Stimulated activated CD8-positive, alpha-beta memory T cell treated with anti-CD3 and anti-CD28 coated beads, Interleukin-15, amount 100 ng/mL, for 1 hour (primary cell): ENCODE results near the gene BDP1.
"Not testable (repeated sequence)": the region's sequence is repeated elsewhere in the genome, so short reads cannot be mapped to it uniquely, and the experiment has no call there.

ENCODE experiments used
- DNase-seq: peaks from one replicate; pipeline ENCODE4 v3.0.0-alpha.2; 2020; ENCODE audit warnings: low read depth

The BDP1 gene

DNA sequence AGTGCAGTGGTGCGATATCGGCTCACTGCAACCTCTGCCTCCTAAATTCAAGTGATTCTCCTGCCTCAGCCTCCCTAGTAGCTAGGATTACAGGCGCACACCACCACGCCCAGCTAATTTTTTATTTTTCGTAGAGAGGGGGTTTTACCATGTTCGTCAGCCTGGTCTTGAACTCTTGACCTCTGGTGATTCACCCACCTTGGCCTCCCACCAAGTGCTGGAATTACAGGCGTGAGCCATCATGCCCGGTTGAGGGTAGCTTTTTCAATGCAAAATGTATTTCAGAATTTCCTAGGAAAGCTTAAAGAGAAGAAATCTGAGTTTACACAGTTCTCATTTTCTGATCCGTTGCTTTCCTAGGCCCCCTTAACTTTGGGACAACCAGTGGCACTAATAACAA lies 15.7 kb downstream of the BDP1 start:
- no peak for DNase-seq

- no peak for DNase-seq
Observed at GRCh38 chr5:71475788-71476384, 20.4 kb downstream of the BDP1 start.

- DNase-seq: no peak
Observed at GRCh38 chr5:71481441-71481840, 26.0 kb downstream of the BDP1 start.

DNA sequence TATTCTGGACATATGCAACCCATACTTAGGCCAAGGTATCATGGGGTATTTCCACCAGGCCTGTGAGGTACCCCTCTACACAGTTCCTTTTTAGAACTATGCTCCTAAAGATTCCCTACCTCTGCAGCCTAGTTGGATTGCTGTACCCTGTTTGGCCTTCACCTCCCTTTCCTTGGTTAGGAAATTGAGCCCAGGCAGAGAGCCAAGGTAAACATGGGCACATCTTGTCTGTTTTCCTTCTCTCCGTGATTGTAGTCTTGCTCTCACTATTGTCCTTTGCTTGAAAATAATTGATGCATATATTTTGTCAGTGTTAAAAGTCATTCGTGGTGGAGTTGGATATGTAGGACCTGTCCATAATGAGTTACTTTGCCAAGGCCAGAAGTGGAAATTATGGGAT lies 26.7 kb downstream of the BDP1 start:
- no peak for DNase-seq

DNA sequence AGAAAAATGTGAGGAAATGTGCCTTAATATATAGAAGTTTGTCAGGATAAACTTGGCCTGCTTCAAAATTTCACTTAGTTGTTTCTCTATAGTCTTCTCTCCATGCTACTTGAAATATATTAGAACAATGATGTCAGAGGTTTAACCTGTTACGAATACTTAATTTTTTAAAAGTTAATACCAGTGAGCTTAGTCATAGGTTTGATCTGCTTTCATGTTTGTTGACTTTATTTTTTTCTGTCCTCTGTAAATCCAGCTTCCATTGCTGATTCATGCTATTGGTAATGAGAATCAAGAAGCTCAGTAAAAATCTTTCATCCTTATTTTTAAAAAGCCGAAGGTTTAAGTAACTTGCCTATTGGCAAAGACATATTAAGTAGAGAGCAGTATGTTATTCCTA lies 27.9 kb downstream of the BDP1 start:
- no peak for DNase-seq

GRCh38 chr5:71492817-71493615 lies 37.6 kb downstream of the BDP1 start:
- DNase-seq: no peak

- not testable (repeated sequence) for DNase-seq
Observed at GRCh38 chr5:71494202-71494601, 38.8 kb downstream of the BDP1 start.

- DNase-seq: not testable (repeated sequence)
Observed at GRCh38 chr5:71498756-71499155, 43.3 kb downstream of the BDP1 start.

GRCh38 chr5:71503536-71503935 lies 48.1 kb downstream of the BDP1 start:
- DNase-seq: no peak

DNA sequence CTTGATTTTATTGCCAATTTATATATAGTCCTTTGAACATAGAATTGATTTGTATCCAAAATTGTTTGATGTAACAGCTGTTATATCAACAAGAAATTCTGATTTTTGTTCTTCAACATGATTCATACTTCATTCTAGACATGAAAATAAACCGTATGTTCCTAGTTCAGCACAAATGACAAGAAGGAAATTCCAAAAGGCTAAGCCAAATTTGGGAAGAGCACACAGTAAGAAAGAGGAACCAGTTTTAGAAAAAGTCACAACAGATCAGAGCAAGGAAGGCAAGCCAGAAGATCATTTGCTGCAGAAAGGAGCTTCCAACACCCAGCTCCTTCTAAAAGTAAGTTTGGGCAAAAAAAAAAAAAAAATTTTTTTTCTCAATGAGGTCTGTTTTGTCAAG lies 66.7 kb downstream of the BDP1 start:
- no peak for DNase-seq

DNA sequence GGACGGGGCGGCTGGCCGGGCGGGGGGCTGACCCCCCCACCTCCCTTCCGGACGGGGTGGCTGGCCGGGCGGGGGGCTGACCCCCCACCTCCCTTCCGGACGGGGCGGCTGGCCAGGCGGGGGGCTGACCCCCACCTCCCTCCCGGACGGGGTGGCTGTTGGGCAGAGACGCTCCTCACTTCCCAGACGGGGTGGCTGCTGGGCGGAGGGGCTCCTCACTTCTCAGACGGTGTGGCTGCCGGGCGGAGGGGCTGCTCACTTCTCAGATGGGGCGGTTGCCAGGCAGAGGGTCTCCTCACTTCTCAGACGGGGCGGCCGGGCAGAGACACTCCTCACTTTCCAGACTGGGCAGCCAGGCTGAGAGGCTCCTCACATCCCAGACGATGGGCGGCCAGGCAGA lies 70.2 kb downstream of the BDP1 start:
- not testable (repeated sequence) for DNase-seq

- no peak for DNase-seq
Observed at GRCh38 chr5:71528206-71528605, 72.8 kb downstream of the BDP1 start.

- no peak for DNase-seq
Observed at GRCh38 chr5:71529682-71530081, 74.2 kb downstream of the BDP1 start.

GRCh38 chr5:71533142-71533541 lies 77.7 kb downstream of the BDP1 start:
- no peak for DNase-seq

GRCh38 chr5:71533615-71534014 lies 78.2 kb downstream of the BDP1 start:
- DNase-seq: no peak

DNA sequence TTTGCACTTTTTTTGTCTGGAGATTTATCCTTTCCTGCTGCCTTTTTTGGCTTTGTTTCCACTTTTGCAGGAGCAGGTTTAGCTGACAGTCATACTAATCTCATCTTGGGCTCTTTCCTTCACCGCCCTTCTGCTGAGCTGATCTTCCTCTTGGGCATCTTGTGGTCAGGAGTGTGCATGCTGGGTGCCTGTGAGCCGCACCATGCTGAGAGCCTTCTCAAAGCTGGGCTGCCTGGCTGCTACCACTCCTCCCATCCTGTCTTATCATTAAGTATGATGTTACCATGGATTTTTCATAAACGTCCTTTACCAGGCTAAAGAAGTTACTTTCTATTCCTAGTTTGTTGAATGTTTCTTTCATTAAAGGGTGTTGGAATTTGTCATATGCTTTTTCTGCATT lies 82.2 kb downstream of the BDP1 start:
- no peak for DNase-seq

DNA sequence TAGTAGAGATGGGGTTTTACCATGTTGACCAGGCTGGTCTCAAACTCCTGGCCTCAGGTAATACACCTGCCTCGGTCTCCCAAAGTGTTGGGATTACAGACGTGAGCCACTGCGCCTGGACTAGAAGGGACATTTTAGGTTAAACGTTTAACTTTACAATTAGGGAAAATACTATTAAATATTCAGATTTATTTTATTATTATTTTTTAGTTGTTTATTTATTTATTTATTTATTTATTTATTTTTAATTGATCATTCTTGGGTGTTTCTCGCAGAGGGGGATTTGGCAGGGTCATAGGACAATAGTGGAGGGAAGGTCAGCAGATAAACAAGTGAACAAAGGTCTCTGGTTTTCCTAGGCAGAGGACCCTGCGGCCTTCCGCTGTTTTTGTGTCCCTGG lies 95.4 kb downstream of the BDP1 start:
- DNase-seq: not testable (repeated sequence)

- not testable (repeated sequence) for DNase-seq
Observed at GRCh38 chr5:71551582-71551981, 96.1 kb downstream of the BDP1 start.

DNA sequence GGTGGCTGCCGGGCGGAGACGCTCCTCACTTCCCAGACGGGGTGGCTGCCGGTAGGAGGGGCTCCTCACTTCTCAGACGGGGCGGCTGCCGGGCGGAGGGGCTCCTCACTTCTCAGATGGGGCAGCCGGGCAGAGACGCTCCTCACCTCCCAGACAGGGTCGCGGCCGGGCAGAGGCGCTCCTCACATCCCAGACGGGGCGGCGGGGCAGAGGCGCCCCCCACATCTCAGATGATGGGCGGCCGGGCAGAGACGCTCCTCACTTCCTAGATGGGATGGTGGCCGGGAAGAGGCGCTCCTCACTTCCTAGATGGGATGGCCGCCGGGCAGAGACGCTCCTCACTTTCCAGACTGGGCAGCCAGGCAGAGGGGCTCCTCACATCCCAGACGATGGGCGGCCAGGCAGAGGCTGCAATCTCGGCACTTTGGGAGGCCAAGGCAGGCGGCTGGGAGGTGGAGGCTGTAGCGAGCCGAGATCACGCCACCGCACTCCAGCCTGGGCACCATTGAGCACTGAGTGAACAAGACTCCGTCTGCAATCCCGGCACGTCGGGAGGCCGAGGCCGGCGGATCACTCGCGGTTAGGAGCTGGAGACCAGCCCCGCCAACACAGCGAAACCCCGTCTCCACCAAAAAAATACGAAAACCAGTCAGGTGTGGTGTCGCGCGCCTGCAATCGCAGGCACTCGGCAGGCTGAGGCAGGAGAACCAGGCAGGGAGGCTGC lies 96.7 kb downstream of the BDP1 start:
- not testable (repeated sequence) for DNase-seq

DNA sequence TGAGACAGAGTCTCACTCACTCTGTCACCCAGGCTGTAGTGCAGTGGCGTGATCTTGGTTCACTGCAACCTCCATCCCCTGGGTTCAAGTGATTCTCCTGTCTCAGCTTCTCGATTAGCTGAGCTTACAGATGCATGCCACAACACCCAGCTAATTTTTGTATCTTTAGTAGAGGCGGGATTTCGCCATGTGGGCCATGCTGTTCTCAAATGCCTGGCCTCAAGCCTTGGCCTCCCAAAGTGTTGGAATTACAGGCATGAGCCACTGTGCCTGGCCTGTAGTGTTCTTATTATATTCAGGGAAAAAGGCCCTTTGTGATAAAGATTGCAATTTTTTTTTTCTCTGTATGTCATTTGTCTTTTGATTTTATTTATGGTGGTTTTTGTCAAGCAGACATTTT lies 107.7 kb downstream of the BDP1 start:
- no peak for DNase-seq

DNA sequence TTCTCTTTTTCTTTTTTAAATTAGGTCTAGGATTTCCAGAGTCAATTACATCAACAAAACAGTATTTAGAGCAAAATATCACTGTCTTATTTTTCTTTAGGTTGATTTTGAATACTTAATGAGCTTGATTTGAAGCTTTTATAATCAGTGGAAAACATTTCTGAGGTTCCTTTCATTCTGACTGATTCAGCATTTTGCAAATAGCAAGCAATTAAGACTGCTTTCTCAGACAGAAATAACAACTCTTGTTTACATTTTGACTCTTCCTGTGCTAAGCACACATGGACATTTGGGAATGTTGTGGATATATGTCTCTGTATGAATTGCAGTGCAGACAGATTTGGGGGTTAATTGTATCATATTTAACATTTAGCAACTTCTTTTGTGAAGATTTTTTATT lies 109.4 kb downstream of the BDP1 start:
- no peak for DNase-seq

- no peak for DNase-seq
Observed at GRCh38 chr5:71569748-71570509, 114.5 kb downstream of the BDP1 start.
